ENCODE data around the gene ARL3. TPM values are rescaled to one million over a fixed set of nuclear protein-coding genes. Genes with fewer than 3 reads are reported as not detected.
A peak's percentile ranks its signal among the peaks of the same experiment; 100 is the strongest.

ARL3 gene
- total and polyA plus RNA-seq, 2 experiments from 2014 or later = 8.5 to 22.6 TPM

GRCh38 chr10:102738692-102739121 lies 24.5 kb upstream of the ARL3 start (continued):
- TF ChIP-seq REST (IDR thresholded peaks at IDR 0.05; ENCODE audit: unreplicated experiment) = no peak
- TF ChIP-seq JUNB (IDR thresholded peaks at IDR 0.05; ENCODE audit: unreplicated experiment) = no peak
- no peak for TF ChIP-seq CTCF (conservative IDR thresholded peaks at IDR 0.05; ENCODE audit: low read depth in 2 of 2)
- TF ChIP-seq EZH2 (IDR thresholded peaks at IDR 0.05; ENCODE audit: low read depth, unreplicated experiment) = no peak
- TF ChIP-seq POLR2AphosphoS5 (IDR thresholded peaks at IDR 0.05; ENCODE audit: low read depth) = no peak; the same call in 1 of the 2 replicates
- TF ChIP-seq ZNF331 (CRISPR knock-in tag; IDR thresholded peaks at IDR 0.05; ENCODE audit: low read depth) = no peak
- TF ChIP-seq ZNF114 (CRISPR knock-in tag; IDR thresholded peaks at IDR 0.05) = no peak
- no peak for TF ChIP-seq CREB1 (CRISPR knock-in tag; IDR thresholded peaks at IDR 0.05; ENCODE audit: low read depth)

GRCh38 chr10:102735065-102735562 lies 20.9 kb upstream of the ARL3 start:
- H3K27me3 ChIP-seq (ENCODE audit: insufficient read depth) = no peaks in the 10 kb centered on the region
- no peaks in the 10 kb centered on the region for H3K9me2 ChIP-seq (ENCODE audit: insufficient read depth)
- H3K4me1 ChIP-seq (ENCODE audit: insufficient read depth) = no peaks in the 10 kb centered on the region
- H3K27ac ChIP-seq (ENCODE audit: low read depth) = no peak overlapping the region
- H3K4me1 Mint-ChIP-seq = peaks cover 14% of the 10 kb centered on the region
- no peak overlapping the region for H3K4me3 ChIP-seq
- peaks cover 3% of the 10 kb centered on the region; the same call in 1 of the 2 replicates for H3F3A ChIP-seq (replicated peaks; ENCODE audit: low read depth)
- H3K79me2 ChIP-seq (replicated peaks; ENCODE audit: insufficient read depth) = no peaks in the 10 kb centered on the region
- H4K20me1 ChIP-seq (replicated peaks; ENCODE audit: insufficient read depth) = no peaks in the 10 kb centered on the region; the same call in none of the 2 replicates
- no peak overlapping the region for H2AFZ ChIP-seq
- peak; percentile 61 for DNase-seq (ENCODE audit: low spot score)
- ATAC-seq = peak; percentile 79
- peaks cover 2% of the 10 kb centered on the region for H3K27me3 Mint-ChIP-seq (ENCODE audit: insufficient read depth, low read depth, poor library complexity)
- peaks cover 58% of the 10 kb centered on the region for H3K36me3 Mint-ChIP-seq (ENCODE audit: low read depth)
- H3K36me3 ChIP-seq (ENCODE audit: insufficient read depth) = peaks cover 13% of the 10 kb centered on the region
- no peak overlapping the region for H3K4me2 ChIP-seq
- peak overlapping the region; percentile 22; the same call in 1 of the 2 replicates for H3K27ac Mint-ChIP-seq
- H3K4me3 Mint-ChIP-seq = no peak overlapping the region; the same call in 2 of the 3 replicates
- no peaks in the 10 kb centered on the region for H3K9me3 Mint-ChIP-seq
- TF ChIP-seq ZNF462 (CRISPR knock-in tag; IDR thresholded peaks at IDR 0.05) = no peak
- TF ChIP-seq ETS1 (IDR thresholded peaks at IDR 0.05) = no peak
- no peak for TF ChIP-seq EZH2phosphoT487 (IDR thresholded peaks at IDR 0.05; ENCODE audit: unreplicated experiment)
